ENCODE results near the gene INIP.

The INIP gene

GRCh38 chr9:112712678-112713077 is 5.2 kb downstream of the INIP start:
- Histone ChIP-seq H3K9me3 (ENCODE audit: control insufficient read depth, insufficient read depth, low read length) (no peaks in the 10 kb centered on the region), H3K4me1 (ENCODE audit: control insufficient read depth, low read length) (peaks cover 34% of the 10 kb centered on the region), H3K4me2 (ENCODE audit: low read length) (no peak overlapping the region), H3F3A (ENCODE audit: control insufficient read depth, insufficient read depth) (no peaks in the 10 kb centered on the region), H3K4me3 (ENCODE audit: low read length) (no peak overlapping the region), H3K9me2 (replicated peaks; ENCODE audit: control insufficient read depth, low read length) (no peaks in the 10 kb centered on the region), H4K20me1 (ENCODE audit: control insufficient read depth, insufficient read depth, low read depth, low read length) (peaks cover 7% of the 10 kb centered on the region; the same call in 1 of the 2 replicates), H3K36me3 (ENCODE audit: control insufficient read depth, low read length) (peaks cover 68% of the 10 kb centered on the region), H3K27me3 (ENCODE audit: control insufficient read depth, low read length) (no peaks in the 10 kb centered on the region), H3K79me2 (ENCODE audit: control insufficient read depth, low read length) (peaks cover 96% of the 10 kb centered on the region), H3K27ac (ENCODE audit: low read depth, low read length) (no peak overlapping the region)
- TF ChIP-seq EZH2phosphoT487 (IDR thresholded peaks at IDR 0.05; ENCODE audit: borderline replicate concordance, low read length) (no peak), CTCF (IDR thresholded peaks at IDR 0.05; ENCODE audit: low read depth, low read length, poor library complexity, severe bottlenecking) (no peak)

DNA sequence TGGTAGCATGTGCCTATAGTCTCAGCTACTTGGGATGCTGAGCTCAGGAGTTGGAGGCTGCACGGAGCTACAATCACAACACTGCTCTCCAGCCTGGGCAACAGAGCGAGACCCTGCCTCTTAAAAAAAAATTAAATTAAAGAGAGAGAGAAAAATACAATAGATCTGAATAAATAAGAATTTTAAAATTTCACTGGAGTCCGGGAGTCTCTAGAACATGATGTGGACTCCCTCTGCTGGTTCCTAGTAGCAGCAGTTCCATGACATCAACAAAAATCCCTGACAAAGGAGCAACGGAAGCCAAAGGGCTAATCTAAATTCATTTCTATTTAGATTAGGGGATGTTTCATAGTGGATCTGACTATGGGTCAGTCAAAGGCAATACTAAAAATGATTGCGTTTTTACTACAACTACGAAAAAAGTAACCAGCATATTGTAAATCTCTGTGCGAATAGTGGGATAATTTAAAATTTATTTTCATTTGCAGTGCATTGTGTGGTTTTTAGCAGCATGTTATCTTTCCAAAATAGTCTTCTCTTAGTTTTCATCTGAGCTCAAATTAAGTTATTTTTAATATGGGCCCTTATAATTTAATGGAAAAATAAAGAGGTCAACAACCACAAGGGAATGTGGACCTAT is 6.7 kb downstream of the INIP start:
- H3K4me2 ChIP-seq (ENCODE audit: low read length): no peak overlapping the region
- H3K27ac ChIP-seq (ENCODE audit: low read depth, low read length): no peak overlapping the region
- H3K9me2 ChIP-seq (replicated peaks; ENCODE audit: control insufficient read depth, low read length): no peaks in the 10 kb centered on the region
- H3F3A ChIP-seq (ENCODE audit: control insufficient read depth, insufficient read depth): peaks cover 2% of the 10 kb centered on the region; the same call in 1 of the 2 replicates
- H3K4me1 ChIP-seq (ENCODE audit: control insufficient read depth, low read length): peaks cover 26% of the 10 kb centered on the region
- peaks cover 9% of the 10 kb centered on the region; the same call in 1 of the 2 replicates for H4K20me1 ChIP-seq (ENCODE audit: control insufficient read depth, insufficient read depth, low read depth, low read length)
- H3K4me3 ChIP-seq (ENCODE audit: low read length): no peak overlapping the region
- no peaks in the 10 kb centered on the region for H3K9me3 ChIP-seq (ENCODE audit: control insufficient read depth, insufficient read depth, low read length)
- H3K36me3 ChIP-seq (ENCODE audit: control insufficient read depth, low read length): peaks cover 69% of the 10 kb centered on the region
- H3K79me2 ChIP-seq (ENCODE audit: control insufficient read depth, low read length): peaks cover 90% of the 10 kb centered on the region
- H3K27me3 ChIP-seq (ENCODE audit: control insufficient read depth, low read length): no peaks in the 10 kb centered on the region
- TF ChIP-seq EZH2phosphoT487 (IDR thresholded peaks at IDR 0.05; ENCODE audit: borderline replicate concordance, low read length): no peak
- peak; percentile 51 for TF ChIP-seq CTCF (IDR thresholded peaks at IDR 0.05; ENCODE audit: low read depth, low read length, poor library complexity, severe bottlenecking)

GRCh38 chr9:112705768-112706427 is 12.0 kb downstream of the INIP start:
- H3K9me3 ChIP-seq (ENCODE audit: control insufficient read depth, insufficient read depth, low read length): no peaks in the 10 kb centered on the region
- H3K9me2 ChIP-seq (replicated peaks; ENCODE audit: control insufficient read depth, low read length): no peaks in the 10 kb centered on the region
- H3K4me1 ChIP-seq (ENCODE audit: control insufficient read depth, low read length): peaks cover 10% of the 10 kb centered on the region
- peaks cover 55% of the 10 kb centered on the region for H3K36me3 ChIP-seq (ENCODE audit: control insufficient read depth, low read length)
- H3K27me3 ChIP-seq (ENCODE audit: control insufficient read depth, low read length): no peaks in the 10 kb centered on the region
- no peak overlapping the region for H3K27ac ChIP-seq (ENCODE audit: low read depth, low read length)
- H3K4me3 ChIP-seq (ENCODE audit: low read length): no peak overlapping the region
- H3K79me2 ChIP-seq (ENCODE audit: control insufficient read depth, low read length): peaks cover 87% of the 10 kb centered on the region
- 0 out of 2 replicates have a peak, but pooled peaks cover 6% of the 10 kb centered on the region for H4K20me1 ChIP-seq (ENCODE audit: control insufficient read depth, insufficient read depth, low read depth, low read length)
- TF ChIP-seq CTCF (IDR thresholded peaks at IDR 0.05; ENCODE audit: low read depth, low read length, poor library complexity, severe bottlenecking) (no peak), EZH2phosphoT487 (IDR thresholded peaks at IDR 0.05; ENCODE audit: borderline replicate concordance, low read length) (no peak)
- H3K4me2 ChIP-seq (ENCODE audit: low read length): no peak overlapping the region
- H3F3A ChIP-seq (ENCODE audit: control insufficient read depth, insufficient read depth): peaks cover 5% of the 10 kb centered on the region; the same call in 1 of the 2 replicates

Measured in DOHH2 (cell line).